Ectodermal cell (in vitro differentiated cells): ENCODE results near the gene ZCCHC10.
A peak's percentile ranks its signal among the peaks of the same experiment; 100 is the strongest.
"Not testable (repeated sequence)": the region's sequence is repeated elsewhere in the genome, so short reads cannot be mapped to it uniquely, and the experiment has no call there.

ENCODE experiments used
- H3K27ac ChIP-seq: 2 replicates; pipeline ENCODE4 v1.7.0; 2013; ENCODE audit warnings: mild to moderate bottlenecking, low read depth, low read length; ENCODE audit not compliant: insufficient read depth, poor library complexity, severe bottlenecking
- H3K27me3 ChIP-seq: 2 replicates; pipeline ENCODE4 v1.7.0; 2013; ENCODE audit warnings: mild to moderate bottlenecking, low read length; ENCODE audit not compliant: insufficient read depth, control insufficient read depth, poor library complexity, severe bottlenecking
- H3K36me3 ChIP-seq: one replicate; pipeline ENCODE4 v1.7.0; 2013; ENCODE audit warnings: low read length; ENCODE audit not compliant: control insufficient read depth, insufficient read depth
- H3K4me1 ChIP-seq: one replicate; pipeline ENCODE4 v1.7.0; 2013; ENCODE audit warnings: low read length; ENCODE audit not compliant: control insufficient read depth, insufficient read depth
- H3K4me3 ChIP-seq: 2 replicates; pipeline ENCODE4 v1.7.0; 2013; ENCODE audit warnings: low read depth, low read length, control low read depth; ENCODE audit not compliant: insufficient read depth
- H3K9me3 ChIP-seq: 2 replicates; pipeline ENCODE4 v1.7.0; 2013; ENCODE audit warnings: mild to moderate bottlenecking, low read length, moderate library complexity; ENCODE audit not compliant: control insufficient read depth
- WGBS, 2 experiments: methylation state at CpG; one replicate each; pipeline ENCODE4 v1.1.7; 2013; ENCODE audit warnings: missing lambda C conversion rate in 2 of 2; 5-methylcytosine and 5-hydroxymethylcytosine counted together

Gene ZCCHC10

DNA sequence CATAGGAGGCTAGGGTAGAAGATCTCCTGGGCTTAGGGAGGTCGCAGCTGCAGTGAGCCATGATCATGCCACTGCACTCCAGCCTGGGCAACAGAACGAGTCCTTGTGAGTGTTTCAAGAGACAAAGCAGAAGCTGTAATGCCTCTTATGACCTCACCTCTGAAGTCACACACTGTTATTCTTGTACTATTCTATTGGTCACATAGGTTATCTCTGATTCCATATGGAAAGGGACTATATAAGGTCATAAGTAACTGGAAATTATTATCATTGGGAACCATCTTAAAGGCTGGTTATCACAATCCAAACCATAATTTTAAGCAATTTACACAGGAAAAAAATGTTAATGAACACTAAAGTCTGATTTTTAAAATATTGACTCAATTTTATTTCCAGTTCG lies 45.1 kb downstream of the ZCCHC10 start:
- Histone ChIP-seq H3K27me3 (no peaks in the 10 kb centered on the region), H3K36me3 (no peaks in the 10 kb centered on the region), H3K4me3 (no peak overlapping the region), H3K4me1 (no peaks in the 10 kb centered on the region), H3K27ac (no peak overlapping the region), H3K9me3 (peaks cover 2% of the 10 kb centered on the region)
- 85 to 91% methylated on average over 2 of the region's 3 CpGs for WGBS, 2 experiments

DNA sequence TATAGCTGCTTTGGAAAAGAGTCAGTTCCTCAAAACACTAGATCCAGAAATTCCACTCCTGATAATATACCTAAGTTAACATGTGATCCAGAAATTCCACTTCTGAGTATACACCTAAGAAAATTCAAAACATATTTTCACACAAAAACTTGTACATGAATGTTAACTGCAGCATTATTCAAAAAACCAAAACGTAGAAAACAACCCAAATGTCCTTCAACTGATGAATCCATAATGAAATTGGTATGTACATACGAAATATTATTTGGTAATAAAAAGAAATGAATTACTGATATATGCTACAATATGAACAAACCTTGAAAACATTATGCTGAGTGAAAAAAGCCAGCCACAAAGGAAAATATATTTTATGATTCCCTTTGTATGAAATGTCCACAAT lies 46.4 kb downstream of the ZCCHC10 start:
- no peak overlapping the region for H3K27ac ChIP-seq
- no peaks in the 10 kb centered on the region for H3K4me1 ChIP-seq
- H3K4me3 ChIP-seq: no peak overlapping the region
- no peaks in the 10 kb centered on the region for H3K27me3 ChIP-seq
- H3K36me3 ChIP-seq: no peaks in the 10 kb centered on the region
- peaks cover 2% of the 10 kb centered on the region for H3K9me3 ChIP-seq
- WGBS, 2 experiments: 73 to 100% methylated on average over 1 to 2 of the region's 2 CpGs

DNA sequence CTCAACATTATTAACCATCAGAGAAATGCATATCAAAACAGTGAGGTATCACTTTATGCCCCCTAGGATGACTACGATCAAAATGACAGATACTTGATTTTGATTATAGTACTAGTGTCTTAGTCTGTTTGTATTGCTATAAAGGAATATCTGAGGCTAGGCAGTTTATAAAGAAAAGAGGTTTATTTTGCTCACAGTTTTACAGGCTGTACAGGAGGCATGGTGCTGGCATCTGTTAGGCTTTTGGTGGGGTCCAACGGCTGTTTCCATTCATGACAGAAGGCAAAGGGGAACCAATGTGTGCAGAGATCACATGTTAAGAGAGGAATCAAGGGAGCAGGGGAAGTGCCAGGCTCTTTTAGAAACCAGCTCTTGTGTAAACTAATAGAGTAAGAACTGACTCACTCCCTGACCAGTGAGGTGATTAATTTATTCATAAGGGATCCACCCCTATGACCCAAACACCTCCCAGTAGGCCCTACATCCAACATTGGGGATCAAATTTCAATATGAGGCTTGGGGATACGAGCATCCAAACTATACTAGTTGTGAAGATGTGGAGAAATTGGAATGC lies 46.9 kb downstream of the ZCCHC10 start:
- H3K4me1 ChIP-seq: no peaks in the 10 kb centered on the region
- WGBS, 2 experiments: 87 to 96% methylated on average over 3 of the region's 3 CpGs
- peaks cover 2% of the 10 kb centered on the region for H3K9me3 ChIP-seq

DNA sequence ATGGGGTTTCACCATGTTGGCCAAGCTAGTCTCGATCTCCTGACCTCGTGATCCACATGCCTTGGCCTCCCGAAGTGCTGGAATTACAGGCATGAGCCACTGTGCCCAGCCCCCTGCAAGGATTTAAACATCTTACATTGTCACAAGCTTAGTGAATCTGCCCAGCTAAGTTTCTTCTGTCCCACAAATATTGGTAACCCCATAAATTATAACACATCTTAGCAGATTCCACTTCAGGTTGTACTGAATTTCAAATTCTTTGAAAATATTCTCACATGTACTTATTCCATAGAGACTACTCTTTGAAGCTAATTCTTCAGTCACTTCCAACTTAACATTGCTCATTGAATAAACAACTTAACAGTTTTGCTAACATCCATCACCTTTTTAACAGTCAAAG lies 49.5 kb downstream of the ZCCHC10 start:
- Histone ChIP-seq H3K27me3 (no peaks in the 10 kb centered on the region), H3K4me1 (no peaks in the 10 kb centered on the region), H3K27ac (no peak overlapping the region), H3K36me3 (no peaks in the 10 kb centered on the region), H3K9me3 (no peaks in the 10 kb centered on the region), H3K4me3 (no peak overlapping the region)
- WGBS, 2 experiments: 88% methylated on average over 3 of the region's 3 CpGs

More for the DNA sequence above, 46.9 kb downstream of the ZCCHC10 start:
- Histone ChIP-seq H3K27ac (no peak overlapping the region), H3K27me3 (no peaks in the 10 kb centered on the region), H3K36me3 (no peaks in the 10 kb centered on the region), H3K4me3 (no peak overlapping the region)

DNA sequence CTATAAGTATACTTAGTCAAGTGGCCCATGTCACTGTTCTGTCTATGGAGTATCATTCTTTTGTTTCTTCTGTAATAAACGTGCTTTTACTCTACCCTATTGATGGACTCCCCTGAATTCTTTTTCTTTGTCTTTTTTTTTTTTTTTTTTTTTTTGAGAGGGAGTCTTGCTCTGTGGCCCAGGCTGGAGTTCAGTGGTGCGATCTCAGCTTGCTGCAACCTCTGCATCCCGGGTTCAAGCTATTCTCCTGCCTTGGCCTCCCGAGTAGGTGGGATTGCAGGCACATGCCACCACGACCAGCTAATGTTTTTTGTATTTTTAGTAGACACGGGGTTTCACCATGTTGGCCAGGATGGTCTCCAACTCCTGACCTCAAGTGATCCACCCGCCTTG lies 53.9 kb downstream of the ZCCHC10 start:
- 90 to 93% methylated on average over 6 to 7 of the region's 7 CpGs for WGBS, 2 experiments
- not testable (repeated sequence) for H3K27ac ChIP-seq, H3K9me3 ChIP-seq

DNA sequence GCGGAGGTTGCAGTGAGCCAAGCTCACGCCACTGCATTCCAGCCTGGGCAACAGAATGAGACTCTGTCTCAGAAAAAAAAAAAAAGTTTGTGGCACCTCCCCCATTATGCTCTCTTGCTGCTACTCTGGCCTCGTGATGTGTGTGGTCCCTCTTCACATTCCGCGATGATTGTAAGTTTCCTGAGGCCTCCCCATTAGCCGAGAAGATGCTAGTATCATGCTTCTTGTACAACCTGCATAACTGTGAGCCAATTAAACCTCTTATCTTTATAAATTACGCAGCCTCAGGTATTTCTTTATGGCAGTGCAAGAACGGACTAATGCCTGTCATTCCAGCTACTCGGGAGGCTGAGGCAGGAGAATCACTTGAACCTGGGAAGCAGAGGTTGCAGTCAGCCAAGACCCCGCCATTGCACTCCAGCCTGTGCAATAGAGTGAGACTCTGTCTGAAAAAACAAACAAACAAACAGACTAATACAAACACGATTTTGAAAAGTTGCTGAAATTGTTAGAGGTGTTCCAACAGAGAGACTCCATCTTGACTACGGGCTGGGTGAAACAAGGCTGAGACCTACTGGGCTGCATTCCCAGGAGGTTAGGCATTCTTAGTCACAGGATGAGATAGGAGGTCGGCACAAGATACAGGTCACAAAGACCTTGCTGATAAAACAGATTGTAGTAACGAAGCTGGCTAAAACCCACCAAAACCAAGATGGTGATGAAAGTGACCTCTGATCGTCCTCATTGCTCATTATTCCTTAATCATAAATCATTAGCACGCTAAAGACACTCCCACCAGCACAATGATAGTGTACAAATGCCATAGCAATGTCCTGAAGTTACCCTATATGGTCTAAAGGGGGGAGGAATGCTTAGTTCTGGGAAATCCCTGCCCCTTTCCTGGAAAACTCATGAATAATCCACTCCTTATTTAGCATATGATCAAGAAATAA lies 54.6 kb downstream of the ZCCHC10 start:
- no peaks in the 10 kb centered on the region for H3K9me3 ChIP-seq
- H3K27ac ChIP-seq: no peak overlapping the region
- no peak overlapping the region for H3K4me3 ChIP-seq
- H3K4me1 ChIP-seq: no peaks in the 10 kb centered on the region
- WGBS, 2 experiments: 86 to 88% methylated on average over 16 of the region's 16 CpGs
- H3K36me3 ChIP-seq: no peaks in the 10 kb centered on the region
- no peaks in the 10 kb centered on the region for H3K27me3 ChIP-seq

More for the DNA sequence above, 53.9 kb downstream of the ZCCHC10 start:
- not testable (repeated sequence) for H3K27me3 ChIP-seq, H3K36me3 ChIP-seq, H3K4me3 ChIP-seq, H3K4me1 ChIP-seq

DNA sequence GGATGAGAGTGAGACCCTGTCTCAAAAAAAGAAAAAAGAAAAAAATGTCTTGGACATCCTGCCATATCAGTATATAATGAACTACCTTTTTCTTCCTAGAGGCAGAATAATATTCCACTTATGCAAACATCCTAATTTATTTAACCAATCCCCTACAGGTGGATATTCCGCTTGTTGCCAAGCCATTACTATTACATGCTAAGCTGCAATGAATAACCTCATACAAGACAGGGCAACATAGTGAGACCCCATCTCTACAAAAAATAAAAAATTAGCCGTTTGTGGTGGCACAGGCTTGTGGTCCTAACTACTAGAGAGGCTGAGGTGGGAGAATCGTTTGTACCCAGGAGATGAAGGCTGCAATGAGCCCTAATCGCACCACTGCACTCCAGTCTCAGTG lies 61.2 kb downstream of the ZCCHC10 start:
- Histone ChIP-seq H3K36me3 (no peaks in the 10 kb centered on the region), H3K9me3 (no peaks in the 10 kb centered on the region), H3K27ac (no peak overlapping the region), H3K4me3 (no peak overlapping the region), H3K4me1 (no peaks in the 10 kb centered on the region), H3K27me3 (no peaks in the 10 kb centered on the region)
- WGBS, 2 experiments: 94 to 95% methylated on average over 4 of the region's 4 CpGs

DNA sequence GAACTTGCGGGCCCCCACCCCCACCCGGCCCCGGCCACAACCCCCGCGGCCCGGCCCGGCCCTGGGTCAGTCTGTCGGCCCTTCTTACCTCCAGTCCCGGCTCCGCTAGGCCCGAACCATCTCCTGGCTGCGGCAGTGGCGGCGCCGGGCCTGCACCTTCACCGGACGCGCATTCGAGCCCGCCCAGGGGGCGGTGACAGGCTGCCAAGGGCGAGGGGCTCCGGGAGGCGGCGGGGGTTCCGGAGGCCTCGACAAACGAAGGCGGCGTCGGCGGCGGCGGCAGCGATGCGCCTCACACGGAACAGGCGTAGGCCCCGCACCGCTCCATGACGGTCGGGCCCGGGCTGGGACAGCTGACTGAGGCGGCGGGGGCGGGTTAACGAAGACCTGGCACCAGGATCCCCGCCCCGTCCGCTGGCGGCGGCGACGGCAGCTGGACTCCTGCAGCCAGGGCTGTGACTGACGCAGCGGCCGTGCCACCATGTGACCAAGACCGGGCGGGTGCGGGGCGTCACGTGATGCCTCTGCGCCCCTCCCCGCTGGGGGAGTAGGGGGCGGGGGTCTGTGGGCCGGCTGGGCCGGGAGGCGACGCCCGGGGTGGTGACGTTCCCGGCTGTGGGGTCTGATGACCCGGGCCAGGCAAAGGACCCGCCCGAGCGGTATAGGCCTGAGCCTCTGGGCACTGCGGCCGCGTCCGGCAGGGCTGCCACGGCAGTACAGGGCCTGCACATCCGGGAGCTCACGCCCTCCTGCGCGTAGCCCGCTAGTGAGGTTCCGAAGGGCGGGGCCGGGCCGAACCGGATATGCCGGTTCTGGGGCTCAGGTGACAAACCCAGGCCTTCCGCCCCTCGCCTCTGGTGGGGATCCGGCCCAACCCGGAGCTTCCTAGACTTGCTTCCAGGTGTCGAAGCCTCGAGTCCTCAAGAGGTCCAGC lies 62.9 kb downstream of the ZCCHC10 start, which contains the start of gene AFF4:
TSS of gene AFF4 (minus strand) at position 464 of the 934 bp plus-strand sequence. CDS start 26,445 bp downstream, outside the sequence.
- H3K4me1 ChIP-seq: no peaks in the 10 kb centered on the region
- H3K27ac ChIP-seq: peak within 1 kb of the TSS; percentile 90
- peak within 1 kb of the TSS; percentile 90 for H3K4me3 ChIP-seq
- no peaks in the 10 kb centered on the region for H3K9me3 ChIP-seq
- no peaks in the 10 kb centered on the region for H3K27me3 ChIP-seq
- WGBS, 2 experiments: 1% methylated on average over 98 of the region's 98 CpGs
- peaks cover 3% of the 10 kb centered on the region for H3K36me3 ChIP-seq

DNA sequence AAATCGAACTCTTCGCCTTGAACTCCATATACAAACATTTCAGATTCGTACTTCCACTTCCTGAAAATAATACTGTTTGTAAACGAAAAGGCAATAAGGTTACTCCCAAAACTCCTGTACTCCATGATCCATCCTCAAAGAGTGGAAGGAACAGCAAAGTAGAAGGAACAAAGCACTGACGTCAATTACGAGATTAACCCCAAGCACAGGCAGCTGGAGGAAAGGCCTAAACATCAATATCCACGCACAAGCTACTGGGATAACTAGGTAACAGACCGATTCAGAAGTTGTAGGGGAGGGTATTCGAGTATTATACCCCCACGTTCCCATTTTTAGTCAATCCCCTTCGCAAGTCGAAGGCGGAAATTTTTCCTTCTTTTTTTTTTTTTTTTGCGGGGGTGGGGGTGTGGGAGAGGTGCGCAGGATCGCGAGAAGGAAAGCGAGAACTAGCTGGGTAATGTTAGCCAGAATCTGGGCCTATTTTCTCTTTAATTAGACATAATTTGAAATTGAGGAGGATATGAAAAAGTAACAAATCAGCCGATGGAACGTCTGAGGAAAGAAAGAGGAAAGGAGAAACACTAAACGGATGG lies 63.8 kb downstream of the ZCCHC10 start:
- no peaks in the 10 kb centered on the region for H3K4me1 ChIP-seq
- peaks cover 3% of the 10 kb centered on the region for H3K36me3 ChIP-seq
- H3K9me3 ChIP-seq: no peaks in the 10 kb centered on the region
- H3K27me3 ChIP-seq: no peaks in the 10 kb centered on the region
- 1 to 2% methylated on average over 16 to 20 of the region's 21 CpGs for whole genome bisulfite sequencing, 2 experiments
- peak overlapping the region; percentile 90 for H3K27ac ChIP-seq
- H3K4me3 ChIP-seq: peak overlapping the region; percentile 90
